Stimulated activated CD8-positive, alpha-beta memory T cell treated with anti-CD3 and anti-CD28 coated beads, Interleukin-4, amount 100 ng/mL, for 48 hours (primary cell): Measurements from ENCODE around the gene MCOLN2.

Experiments
- DNase-seq: peaks from one replicate; pipeline ENCODE4 v3.0.0-alpha.2; 2020

The MCOLN2 gene

GRCh38 chr1:84890566-84890965 lies 106.3 kb downstream of the MCOLN2 start:
- DNase-seq, result no peak

GRCh38 chr1:84889437-84889836 lies 107.5 kb downstream of the MCOLN2 start:
- DNase-seq, result no peak

- DNase-seq, result no peak
Measured at GRCh38 chr1:84888753-84889152, 108.2 kb downstream of the MCOLN2 start.

GRCh38 chr1:84887261-84887934 lies 109.5 kb downstream of the MCOLN2 start:
- DNase-seq, result no peak

GRCh38 chr1:84885469-84885868 lies 111.4 kb downstream of the MCOLN2 start:
- no peak for DNase-seq

GRCh38 chr1:84884671-84885389 lies 112.1 kb downstream of the MCOLN2 start:
- DNase-seq, result no peak

GRCh38 chr1:84883286-84883685 lies 113.6 kb downstream of the MCOLN2 start:
- DNase-seq, result no peak

- no peak for DNase-seq
Measured at GRCh38 chr1:84877592-84877991, 119.3 kb downstream of the MCOLN2 start.

GRCh38 chr1:84876353-84876752 lies 120.6 kb downstream of the MCOLN2 start:
- DNase-seq, result no peak
